HT-29 (cell line): ENCODE measurements around the gene SLAMF7. TPM values are rescaled to one million over a fixed set of nuclear protein-coding genes. Genes with fewer than 3 reads are reported as not detected.

Source experiments
- DNase-seq: peaks from one replicate; pipeline ENCODE4 v3.0.0-alpha.2; 2015; ENCODE audit warnings: low spot score
- total RNA-seq: library from RNA; depleted of rRNA; stranded (reverse); fragments of >200 nt; shearing (Covaris generic); gene quantifications from 2 replicates; pipeline ENCODE4 v1.2.3, GENCODE V29; 2014

SLAMF7 gene
- total RNA-seq, 1 experiment from 2014 or later = not detected

GRCh38 chr1:160745551-160745950, 6.5 kb downstream of the SLAMF7 start:
- no peak for DNase-seq

- no peak for DNase-seq
These were observed 7.9 kb downstream of the SLAMF7 start for GRCh38 chr1:160746836-160747500.

GRCh38 chr1:160747717-160748116, 8.7 kb downstream of the SLAMF7 start:
- DNase-seq = no peak

GRCh38 chr1:160748181-160748877, 9.3 kb downstream of the SLAMF7 start:
- DNase-seq = peak; percentile 29

- no peak for DNase-seq
These were observed 9.8 kb downstream of the SLAMF7 start for GRCh38 chr1:160748878-160749269.

DNA sequence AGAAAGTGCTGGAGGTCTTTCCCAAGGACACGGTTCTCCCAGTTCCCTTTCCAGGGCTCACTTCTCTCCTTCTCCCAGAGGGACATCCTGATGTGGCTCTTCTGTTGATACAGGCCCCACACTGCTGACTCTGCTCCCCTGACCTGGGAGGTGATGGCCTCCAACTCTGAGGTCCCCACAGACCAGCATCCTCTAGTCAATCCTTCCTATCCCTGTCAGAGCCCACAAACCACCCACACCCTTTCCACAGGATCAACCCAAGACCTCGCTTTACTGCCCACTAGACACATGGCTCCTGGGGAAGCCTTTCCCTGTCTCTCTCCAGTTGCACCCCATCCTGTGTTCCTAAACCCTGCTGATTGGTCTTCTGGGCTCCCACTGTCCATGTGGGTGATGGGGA, 11.6 kb downstream of the SLAMF7 start:
- DNase-seq = no peak

GRCh38 chr1:160752406-160752805, 13.4 kb downstream of the SLAMF7 start:
- no peak for DNase-seq

GRCh38 chr1:160752924-160753323, 13.9 kb downstream of the SLAMF7 start:
- no peak for DNase-seq

DNA sequence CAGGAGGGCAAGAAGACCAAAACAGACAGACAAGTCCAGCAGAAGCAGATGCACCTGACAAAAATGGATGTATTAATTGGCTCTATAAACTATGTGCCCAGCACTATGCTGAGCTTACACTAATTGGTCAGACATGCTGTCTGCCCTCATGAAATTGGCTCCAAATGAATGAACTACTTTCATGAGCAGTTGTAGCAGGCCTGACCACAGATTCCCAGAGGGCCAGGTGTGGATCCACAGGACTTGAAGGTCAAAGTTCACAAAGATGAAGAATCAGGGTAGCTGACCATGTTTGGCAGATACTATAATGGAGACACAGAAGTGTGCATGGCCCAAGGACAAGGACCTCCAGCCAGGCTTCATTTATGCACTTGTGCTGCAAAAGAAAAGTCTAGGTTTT, 14.5 kb downstream of the SLAMF7 start:
- no peak for DNase-seq

DNA sequence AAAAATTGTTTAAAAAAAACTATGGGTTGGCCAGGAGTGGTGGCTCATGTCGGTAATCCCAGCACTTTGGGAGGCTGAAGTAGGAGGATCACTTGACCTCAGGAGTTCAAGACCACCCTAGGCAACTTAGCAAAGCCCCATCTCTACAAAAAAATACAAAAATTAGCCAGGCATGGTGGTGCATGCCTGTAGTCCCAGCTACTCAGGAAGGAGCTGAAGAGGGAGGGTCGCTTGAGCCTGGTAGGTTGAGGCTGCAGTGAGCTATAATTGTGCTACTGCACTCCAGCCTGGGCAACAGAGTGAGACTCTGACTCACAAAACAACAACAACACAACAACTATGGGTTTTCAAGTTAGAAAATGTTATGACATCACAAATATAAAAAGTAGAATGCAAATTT, 16.4 kb downstream of the SLAMF7 start:
- no peak for DNase-seq

- no peak for DNase-seq
These were observed 17.1 kb downstream of the SLAMF7 start for GRCh38 chr1:160755911-160756848.

DNA sequence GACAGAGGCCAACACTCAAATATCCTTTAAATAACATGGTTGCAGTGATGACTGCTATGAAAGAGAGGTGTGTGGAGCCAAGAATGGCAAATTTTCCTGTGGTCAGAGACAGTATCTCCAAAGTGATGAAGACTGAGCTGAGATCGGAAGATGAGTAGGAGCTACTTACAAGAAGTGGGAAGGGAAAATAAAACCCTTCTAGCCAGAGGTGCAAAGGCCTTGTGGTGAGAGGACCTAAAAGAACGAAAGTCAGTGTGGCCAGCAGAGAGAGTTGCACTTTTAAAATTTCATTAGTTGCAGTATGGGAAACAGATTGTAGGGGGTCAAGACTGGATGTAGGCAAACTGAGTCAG, 17.8 kb downstream of the SLAMF7 start:
- no peak for DNase-seq

GRCh38 chr1:160758521-160758920, 19.5 kb downstream of the SLAMF7 start:
- DNase-seq = no peak

DNA sequence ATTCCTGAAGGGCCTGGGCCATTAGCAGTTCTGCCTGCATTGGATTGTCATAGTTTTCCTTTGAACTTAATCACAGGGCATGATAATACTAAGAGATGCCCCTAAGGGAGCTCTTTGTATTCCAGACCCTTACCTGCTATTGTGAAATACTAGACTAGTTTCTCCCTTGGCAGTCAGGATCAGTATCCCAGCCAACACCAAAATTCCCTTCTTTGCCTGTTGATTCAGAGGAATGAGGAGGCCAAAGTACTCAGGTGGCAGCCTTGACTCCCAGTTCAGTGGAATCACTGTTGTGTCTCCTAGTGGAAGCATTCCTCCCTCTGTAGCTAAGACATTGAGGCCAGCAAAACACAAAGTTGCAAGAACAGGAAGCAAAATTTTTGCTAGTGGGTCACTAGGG, 20.7 kb downstream of the SLAMF7 start:
- no peak for DNase-seq

DNA sequence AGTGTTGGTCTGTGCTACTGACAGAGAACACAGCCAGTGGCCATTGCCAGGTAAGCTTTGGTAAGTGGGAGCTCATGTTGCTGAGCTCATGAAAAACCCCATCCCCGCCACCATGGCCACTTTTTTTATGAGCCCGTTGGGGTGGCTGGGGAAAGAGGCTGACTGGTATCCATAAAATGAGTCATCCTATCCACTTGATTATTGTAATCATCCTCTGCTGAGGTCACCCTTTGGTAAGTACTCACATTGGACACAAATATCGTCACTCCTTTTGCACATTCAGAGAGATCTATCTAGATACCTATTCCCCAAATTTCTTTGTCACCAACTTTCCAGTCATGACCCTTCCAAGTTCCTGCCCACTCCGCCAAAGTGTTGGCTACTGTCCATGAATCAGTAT, 22.0 kb downstream of the SLAMF7 start:
- DNase-seq = no peak

DNA sequence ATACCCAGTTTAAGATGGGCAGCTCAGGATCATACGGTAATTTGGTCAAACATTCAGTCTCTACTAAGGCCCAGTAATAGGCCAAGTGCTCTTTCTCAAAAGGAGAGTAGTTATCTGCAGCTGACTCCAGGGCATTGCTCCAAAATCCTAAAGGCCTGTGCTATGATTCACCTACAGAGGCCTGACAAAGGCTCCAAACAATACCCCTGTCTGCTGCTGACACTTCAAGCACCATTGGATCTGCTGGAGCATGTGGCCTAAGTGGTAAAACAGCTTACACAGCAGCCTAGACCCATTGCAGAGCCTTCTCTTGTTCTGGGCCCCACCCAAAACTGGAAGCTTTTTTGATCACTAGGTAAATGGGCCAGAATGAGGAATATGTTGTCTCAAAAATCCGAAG, 22.8 kb downstream of the SLAMF7 start:
- DNase-seq = no peak

DNA sequence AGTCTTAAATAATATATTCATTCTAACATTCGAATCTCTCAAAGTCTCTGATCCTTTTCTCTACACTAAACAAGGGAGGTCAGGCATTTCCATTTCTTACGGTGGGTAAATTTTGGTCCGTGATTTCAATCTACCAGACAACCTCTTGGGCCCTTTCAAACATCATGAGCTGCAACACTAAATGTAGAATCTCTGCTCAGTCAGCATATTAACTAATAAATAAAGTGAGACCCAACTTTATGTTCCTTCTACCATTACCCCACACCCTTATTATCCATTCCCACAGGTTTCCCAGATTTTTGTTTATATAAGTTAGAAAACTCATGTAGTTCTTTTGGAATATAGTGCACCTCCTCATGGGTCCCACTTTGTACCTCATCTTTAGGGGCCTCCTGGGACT, 24.9 kb downstream of the SLAMF7 start:
- DNase-seq = no peak

DNA sequence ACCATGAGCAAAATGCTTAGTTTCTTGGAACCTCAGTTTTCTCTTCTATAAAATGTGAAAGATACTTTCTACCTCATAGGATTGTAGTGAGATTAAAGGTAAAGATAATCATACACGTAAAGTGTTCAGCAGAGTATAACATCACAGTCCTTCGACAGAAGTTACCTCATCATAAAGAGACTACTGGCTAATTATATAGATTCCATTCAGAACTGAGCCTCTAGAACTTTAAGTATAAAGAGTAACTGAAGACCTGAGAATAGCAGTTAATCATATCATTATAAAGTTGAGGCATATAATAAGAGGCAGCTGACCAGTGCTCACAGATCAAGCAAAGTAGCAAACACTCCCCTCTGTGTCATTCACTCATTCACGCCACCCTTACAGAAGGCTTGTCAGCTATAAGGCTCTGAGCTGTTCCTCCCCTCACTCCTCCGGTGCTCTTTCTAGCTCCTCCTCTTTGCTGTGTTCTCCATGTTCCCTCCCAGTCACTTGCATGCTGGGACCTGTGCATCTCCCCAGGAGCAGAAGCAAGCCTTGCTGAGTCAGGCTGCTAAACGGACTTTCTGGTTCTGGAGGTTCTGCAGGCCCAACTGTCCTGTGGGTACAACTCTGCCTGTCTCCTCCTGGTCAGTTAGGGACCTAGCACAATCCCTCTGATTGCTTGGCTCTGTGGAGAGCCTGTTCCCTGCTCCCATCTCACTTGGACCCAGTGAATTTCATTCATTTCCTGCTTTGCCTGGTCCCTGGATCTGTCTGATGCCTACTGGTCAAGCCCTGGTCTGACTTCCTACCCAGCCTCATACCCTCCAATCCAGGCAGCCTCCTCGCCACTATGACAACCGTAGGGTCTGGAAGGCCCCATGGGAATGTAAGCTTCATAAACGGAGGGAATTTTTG, 28.6 kb downstream of the SLAMF7 start:
- no peak for DNase-seq

DNA sequence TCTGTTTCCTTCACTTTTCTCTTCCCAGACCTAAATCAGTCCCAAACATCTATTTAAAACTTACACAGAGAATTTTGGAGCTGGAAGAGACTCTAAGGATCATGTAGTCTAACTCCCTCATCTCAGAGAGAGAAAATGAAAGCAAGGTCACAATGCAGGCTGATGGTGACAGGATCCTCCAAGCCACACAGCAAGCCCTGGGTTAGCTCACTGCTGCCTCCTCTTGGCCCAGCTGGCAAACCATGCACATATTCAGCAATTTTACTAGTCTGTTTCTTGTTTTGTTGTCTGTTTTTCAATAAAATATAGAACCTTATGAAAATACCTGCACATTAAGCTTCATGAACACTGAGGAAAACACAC, 29.2 kb downstream of the SLAMF7 start:
- DNase-seq = peak; percentile 27

GRCh38 chr1:160772331-160772730, 33.3 kb downstream of the SLAMF7 start:
- DNase-seq = no peak

DNA sequence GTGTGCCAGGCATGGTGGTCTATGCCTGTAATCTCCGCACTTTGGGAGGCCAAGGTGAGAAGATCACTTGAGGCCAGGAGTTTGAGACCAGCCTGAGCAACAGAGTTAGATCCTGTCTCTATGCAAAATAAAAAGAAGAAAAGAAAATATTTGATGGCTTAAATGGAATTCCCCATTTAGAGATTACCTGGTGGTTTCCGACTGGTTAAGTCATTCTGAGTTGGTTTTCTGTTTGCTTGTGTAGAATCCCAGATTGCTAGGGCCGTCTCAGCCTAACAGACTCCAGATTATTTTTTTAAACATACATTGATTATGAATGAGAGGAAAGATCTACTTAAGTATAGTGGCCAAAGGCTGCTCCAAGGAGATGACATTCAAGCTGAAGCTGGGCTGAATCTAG, 34.0 kb downstream of the SLAMF7 start:
- DNase-seq = no peak
